IPS-18a (cell line): ENCODE measurements around the gene NFIB.

Source experiments
- H3K27ac ChIP-seq: one replicate; pipeline ENCODE4 v1.5.1; 2013; ENCODE audit warnings: low read length
- H3K27me3 ChIP-seq: one replicate; pipeline ENCODE4 v1.6.1; 2013; ENCODE audit warnings: mild to moderate bottlenecking, low read length; ENCODE audit not compliant: control insufficient read depth, insufficient read depth
- H3K36me3 ChIP-seq: one replicate; pipeline ENCODE4 v1.6.1; 2013; ENCODE audit warnings: low read depth, low read length; ENCODE audit not compliant: control insufficient read depth
- H3K4me1 ChIP-seq: one replicate; pipeline ENCODE4 v1.6.1; 2013; ENCODE audit warnings: low read depth, low read length; ENCODE audit not compliant: control insufficient read depth
- H3K4me3 ChIP-seq: one replicate; pipeline ENCODE4 v1.5.1; 2013; ENCODE audit warnings: low read length
- H3K9ac ChIP-seq: one replicate; pipeline ENCODE4 v1.6.1; 2013; ENCODE audit warnings: mild to moderate bottlenecking, low read length, moderate library complexity
- H3K9me3 ChIP-seq: one replicate; pipeline ENCODE4 v1.6.1; 2013; ENCODE audit warnings: low read depth, low read length; ENCODE audit not compliant: control insufficient read depth

Gene NFIB

DNA sequence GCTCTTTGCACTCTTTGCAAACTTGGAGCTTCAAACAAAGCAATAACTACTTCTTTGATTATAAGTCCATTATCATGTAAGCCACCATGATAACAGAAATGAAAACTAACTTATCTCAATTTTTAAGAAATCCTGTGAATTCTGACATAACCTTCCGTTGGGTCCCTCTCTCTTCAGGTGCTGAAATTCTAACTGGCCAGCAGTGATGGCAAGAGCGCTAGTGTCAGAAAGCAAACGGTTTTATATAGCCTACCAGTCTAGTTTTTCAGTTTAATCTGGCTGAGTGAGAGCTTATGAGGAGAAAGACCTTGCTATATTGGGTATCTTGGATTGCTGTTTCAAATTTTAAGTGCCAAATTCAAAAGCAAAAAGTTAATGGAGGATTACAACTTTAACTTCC is 13.4 kb downstream of the NFIB start:
- Histone ChIP-seq H3K4me1 (no peaks in the 10 kb centered on the region), H3K36me3 (no peaks in the 10 kb centered on the region), H3K27me3 (no peaks in the 10 kb centered on the region), H3K9me3 (no peaks in the 10 kb centered on the region), H3K4me3 (no peak overlapping the region), H3K9ac (no peak overlapping the region), H3K27ac (no peak overlapping the region)

DNA sequence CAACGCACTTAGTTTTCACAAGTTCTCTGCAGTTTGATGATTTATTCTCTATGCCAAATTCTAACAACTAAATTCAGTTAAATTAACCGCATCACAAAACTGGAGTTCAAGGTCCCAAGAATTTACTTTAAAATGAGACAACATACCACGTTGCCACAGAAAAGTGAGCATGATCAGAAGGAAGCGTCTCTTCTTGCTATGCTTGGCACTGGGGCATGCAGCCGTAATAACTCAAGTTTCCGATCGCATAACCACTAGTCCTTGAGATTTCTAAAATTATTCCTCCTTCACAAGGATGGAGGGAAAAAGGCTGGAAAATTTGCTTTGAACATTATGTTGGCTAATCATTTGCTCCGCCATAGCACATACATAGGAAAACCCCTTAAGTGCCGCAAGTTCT is 13.9 kb downstream of the NFIB start:
- no peaks in the 10 kb centered on the region for H3K4me1 ChIP-seq
- H3K27ac ChIP-seq, result no peak overlapping the region
- no peak overlapping the region for H3K4me3 ChIP-seq
- no peaks in the 10 kb centered on the region for H3K9me3 ChIP-seq
- H3K27me3 ChIP-seq, result no peaks in the 10 kb centered on the region
- H3K9ac ChIP-seq, result no peak overlapping the region
- H3K36me3 ChIP-seq, result no peaks in the 10 kb centered on the region

DNA sequence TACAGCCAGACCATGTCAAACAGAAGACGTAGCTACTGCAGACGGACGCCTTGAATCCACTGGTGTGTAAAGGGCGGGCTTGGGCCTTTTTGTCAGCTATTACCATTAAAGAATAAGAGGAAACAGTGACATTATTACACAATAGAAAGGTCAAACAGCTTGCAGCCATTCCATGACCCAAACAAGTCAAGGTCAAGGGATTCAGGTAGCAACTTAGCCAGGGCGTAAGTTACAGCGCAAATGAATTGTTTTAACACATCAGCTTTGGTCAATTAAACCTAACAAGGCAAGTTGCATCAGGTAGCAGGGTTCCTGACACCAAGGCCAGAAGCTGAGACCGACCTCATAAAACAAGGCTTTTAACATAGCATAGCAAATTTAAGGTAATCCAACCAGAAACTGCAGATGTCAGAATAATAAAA is 15.3 kb downstream of the NFIB start:
- Histone ChIP-seq H3K4me1 (no peaks in the 10 kb centered on the region), H3K4me3 (no peak overlapping the region), H3K9me3 (no peaks in the 10 kb centered on the region), H3K36me3 (no peaks in the 10 kb centered on the region), H3K27ac (no peak overlapping the region), H3K27me3 (no peaks in the 10 kb centered on the region), H3K9ac (no peak overlapping the region)

DNA sequence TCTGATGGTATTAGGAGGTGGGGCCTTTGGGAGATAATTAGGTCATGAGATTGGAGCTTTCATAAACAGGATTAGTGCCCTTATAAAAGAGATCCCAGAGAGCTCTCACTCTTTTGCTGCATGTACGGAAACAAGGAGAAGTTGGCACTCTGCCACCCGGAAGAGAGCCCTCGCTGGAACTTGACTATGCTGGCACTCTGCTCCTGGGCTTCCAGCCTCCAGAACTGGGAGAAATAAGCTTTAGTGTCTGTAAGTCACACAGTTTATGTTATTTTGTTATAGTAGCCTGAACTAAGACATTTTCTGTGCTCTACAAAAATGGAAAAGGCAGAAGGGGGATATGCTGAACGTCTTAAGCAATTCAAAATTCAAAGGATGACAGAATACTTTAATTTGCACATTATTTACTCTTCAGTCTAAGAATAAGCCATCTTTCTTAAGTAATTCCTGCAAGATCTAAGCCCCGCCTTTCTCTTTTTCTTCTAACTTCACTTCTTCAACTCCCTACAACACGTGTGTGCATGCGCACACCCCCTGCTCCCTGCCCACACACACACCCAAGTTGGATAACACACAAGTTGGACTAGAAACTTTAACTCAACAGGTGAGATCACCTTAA is 17.3 kb downstream of the NFIB start:
- H3K27me3 ChIP-seq, result no peaks in the 10 kb centered on the region
- H3K4me3 ChIP-seq, result no peak overlapping the region
- no peaks in the 10 kb centered on the region for H3K4me1 ChIP-seq
- H3K9me3 ChIP-seq, result no peaks in the 10 kb centered on the region
- H3K36me3 ChIP-seq, result no peaks in the 10 kb centered on the region
- no peak overlapping the region for H3K27ac ChIP-seq
- H3K9ac ChIP-seq, result no peak overlapping the region

DNA sequence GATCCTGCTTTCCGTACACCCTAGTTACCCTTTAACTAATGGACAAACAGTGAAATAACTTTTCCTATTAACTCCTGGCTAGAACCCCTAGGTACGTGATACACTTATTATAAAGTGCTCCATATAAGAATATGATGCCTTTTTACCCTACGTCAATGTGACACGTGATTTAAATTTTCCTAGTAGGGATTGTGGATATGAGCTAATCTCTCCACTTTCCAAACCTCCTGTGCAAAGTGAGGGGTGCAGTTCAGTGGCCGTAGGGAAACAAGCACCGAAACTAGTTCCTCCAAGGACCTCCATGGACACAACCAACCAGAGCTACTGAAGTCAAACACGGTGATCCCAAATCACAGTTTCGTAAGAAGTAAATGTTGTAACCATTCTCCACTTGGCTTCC is 19.3 kb downstream of the NFIB start:
- no peaks in the 10 kb centered on the region for H3K9me3 ChIP-seq
- H3K4me1 ChIP-seq, result no peaks in the 10 kb centered on the region
- no peak overlapping the region for H3K27ac ChIP-seq
- H3K9ac ChIP-seq, result no peak overlapping the region
- no peaks in the 10 kb centered on the region for H3K36me3 ChIP-seq
- H3K4me3 ChIP-seq, result no peak overlapping the region
- no peaks in the 10 kb centered on the region for H3K27me3 ChIP-seq

DNA sequence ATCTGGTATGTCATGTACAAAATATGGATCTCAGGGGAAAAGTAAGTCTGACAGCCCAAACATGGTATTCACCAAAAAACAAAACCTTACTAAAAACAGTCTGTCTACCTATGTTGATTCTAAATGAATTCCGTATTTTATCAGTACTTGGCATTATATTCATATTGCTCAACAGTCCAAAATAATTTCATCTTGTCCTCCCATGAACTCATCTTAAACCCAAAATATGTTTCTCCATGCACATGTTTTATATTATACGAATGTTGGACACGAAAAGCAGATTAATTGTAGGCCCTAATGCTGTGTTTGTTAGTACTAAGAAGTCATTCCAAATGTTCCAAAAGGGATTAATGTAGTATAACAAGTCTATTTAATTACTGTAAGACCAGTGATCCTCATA is 20.1 kb downstream of the NFIB start:
- H3K27ac ChIP-seq, result no peak overlapping the region
- no peaks in the 10 kb centered on the region for H3K9me3 ChIP-seq
- no peak overlapping the region for H3K9ac ChIP-seq
- no peak overlapping the region for H3K4me3 ChIP-seq
- H3K36me3 ChIP-seq, result no peaks in the 10 kb centered on the region
- H3K27me3 ChIP-seq, result no peaks in the 10 kb centered on the region
- no peaks in the 10 kb centered on the region for H3K4me1 ChIP-seq

DNA sequence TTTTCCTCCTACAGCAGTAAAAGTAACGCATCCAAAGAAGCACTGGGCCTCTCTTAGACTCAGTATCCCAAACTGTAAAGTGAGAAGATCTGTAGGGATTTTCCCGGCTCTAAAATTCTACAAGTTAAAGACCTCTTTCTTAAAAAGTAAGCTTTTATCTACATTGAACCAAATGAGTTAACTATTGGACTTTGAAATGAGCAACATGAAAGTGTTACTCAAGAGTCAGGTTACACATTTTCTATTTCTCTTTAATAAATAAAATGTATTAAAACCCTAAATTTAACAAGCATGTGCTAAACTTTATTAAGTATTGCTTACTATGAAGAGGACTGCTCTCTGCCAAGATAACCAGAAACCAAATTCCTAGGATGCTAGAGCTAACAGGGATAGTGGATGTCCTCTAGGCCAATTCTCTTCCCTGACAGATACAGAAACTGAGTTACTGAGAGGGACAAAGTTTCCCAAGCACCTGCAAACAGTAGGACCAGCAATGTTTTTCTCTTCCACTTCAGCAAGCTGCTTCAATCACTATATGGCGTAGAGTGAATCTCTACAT is 21.7 kb downstream of the NFIB start:
- Histone ChIP-seq H3K4me3 (no peak overlapping the region), H3K4me1 (no peaks in the 10 kb centered on the region), H3K9ac (no peak overlapping the region), H3K9me3 (no peaks in the 10 kb centered on the region), H3K36me3 (no peaks in the 10 kb centered on the region), H3K27ac (no peak overlapping the region), H3K27me3 (no peaks in the 10 kb centered on the region)

DNA sequence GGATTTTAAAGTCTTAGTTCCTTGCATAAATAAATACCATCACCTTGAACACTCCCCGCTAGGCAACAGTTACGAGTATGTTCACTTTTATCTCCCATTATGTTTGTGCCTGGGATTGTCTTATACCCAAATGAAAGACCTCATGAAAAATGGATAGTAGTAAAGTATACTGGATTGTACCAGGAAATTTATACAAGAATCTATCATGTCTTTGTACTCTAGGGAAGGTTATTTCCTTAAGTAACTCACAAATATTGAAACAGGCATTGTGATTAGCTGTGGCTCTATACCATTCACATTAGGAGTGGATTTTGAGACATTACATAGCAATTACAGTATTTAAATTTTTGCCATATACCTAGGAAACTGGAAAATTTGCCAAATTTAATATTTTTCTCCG is 24.0 kb downstream of the NFIB start:
- no peak overlapping the region for H3K4me3 ChIP-seq
- H3K27ac ChIP-seq, result no peak overlapping the region
- H3K4me1 ChIP-seq, result no peaks in the 10 kb centered on the region
- H3K36me3 ChIP-seq, result no peaks in the 10 kb centered on the region
- no peaks in the 10 kb centered on the region for H3K9me3 ChIP-seq
- no peaks in the 10 kb centered on the region for H3K27me3 ChIP-seq
- H3K9ac ChIP-seq, result no peak overlapping the region

DNA sequence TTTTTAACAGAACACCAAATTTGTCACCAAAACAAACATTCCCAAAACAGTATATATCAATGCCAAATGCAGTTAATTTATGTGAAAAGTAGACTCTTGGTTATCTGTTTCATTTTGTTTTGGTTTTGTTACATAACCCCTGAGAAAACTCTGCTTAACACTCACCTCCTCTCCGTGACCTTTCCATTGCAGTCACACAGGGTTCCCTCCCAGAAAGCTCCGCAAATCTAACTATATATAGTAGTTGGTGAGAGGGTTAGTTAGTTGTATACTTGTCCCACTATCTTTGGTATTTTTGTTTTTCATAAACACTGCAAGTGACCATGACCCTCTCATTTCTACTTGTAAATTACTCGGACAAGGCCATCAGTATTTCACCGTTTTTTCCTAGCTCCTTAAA is 25.5 kb downstream of the NFIB start:
- no peaks in the 10 kb centered on the region for H3K36me3 ChIP-seq
- H3K27ac ChIP-seq, result no peak overlapping the region
- no peak overlapping the region for H3K9ac ChIP-seq
- H3K9me3 ChIP-seq, result no peaks in the 10 kb centered on the region
- no peaks in the 10 kb centered on the region for H3K27me3 ChIP-seq
- H3K4me1 ChIP-seq, result no peaks in the 10 kb centered on the region
- H3K4me3 ChIP-seq, result no peak overlapping the region

DNA sequence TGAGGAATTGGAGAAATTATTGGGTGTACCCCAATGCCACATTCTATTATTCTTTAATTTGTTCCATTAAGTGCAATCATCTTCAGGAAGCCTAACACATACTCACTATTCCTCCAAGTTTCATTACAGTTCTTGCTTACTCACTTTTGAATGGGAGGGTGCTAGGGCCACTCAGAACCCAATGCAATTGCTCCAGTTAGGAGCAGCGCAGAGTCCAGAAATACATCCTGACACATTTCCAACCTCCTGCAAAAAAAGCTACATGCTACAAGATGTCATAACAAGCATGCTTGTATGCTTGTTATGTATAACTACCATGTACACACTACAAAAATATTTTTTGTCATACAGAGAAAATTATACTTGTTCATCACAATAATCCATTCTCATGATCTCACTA is 27.8 kb downstream of the NFIB start:
- Histone ChIP-seq H3K9me3 (no peaks in the 10 kb centered on the region), H3K4me3 (no peak overlapping the region), H3K9ac (no peak overlapping the region), H3K36me3 (no peaks in the 10 kb centered on the region), H3K27ac (no peak overlapping the region), H3K4me1 (no peaks in the 10 kb centered on the region), H3K27me3 (no peaks in the 10 kb centered on the region)

DNA sequence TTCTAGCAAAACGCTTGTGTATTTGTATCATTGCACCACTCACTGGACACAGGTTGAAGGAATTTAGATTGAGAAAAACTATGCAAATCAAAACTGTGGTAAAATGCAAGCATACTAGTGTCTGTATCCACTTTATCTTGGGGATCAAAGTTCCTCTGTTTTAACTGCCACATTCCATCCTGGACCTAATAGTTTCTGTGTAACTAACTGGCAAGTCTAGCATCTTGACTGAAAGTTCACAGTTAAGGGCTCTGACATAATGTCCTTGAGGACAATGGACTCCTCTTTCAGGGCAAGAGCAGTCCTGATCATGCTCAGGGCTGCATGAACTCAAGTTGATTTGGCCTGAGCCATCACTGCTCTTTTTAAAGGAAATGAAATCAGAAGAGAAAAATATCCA is 30.7 kb downstream of the NFIB start:
- H3K9me3 ChIP-seq, result no peaks in the 10 kb centered on the region
- H3K4me1 ChIP-seq, result no peaks in the 10 kb centered on the region
- H3K9ac ChIP-seq, result no peak overlapping the region
- no peaks in the 10 kb centered on the region for H3K27me3 ChIP-seq
- H3K36me3 ChIP-seq, result no peaks in the 10 kb centered on the region
- no peak overlapping the region for H3K27ac ChIP-seq
- H3K4me3 ChIP-seq, result no peak overlapping the region

DNA sequence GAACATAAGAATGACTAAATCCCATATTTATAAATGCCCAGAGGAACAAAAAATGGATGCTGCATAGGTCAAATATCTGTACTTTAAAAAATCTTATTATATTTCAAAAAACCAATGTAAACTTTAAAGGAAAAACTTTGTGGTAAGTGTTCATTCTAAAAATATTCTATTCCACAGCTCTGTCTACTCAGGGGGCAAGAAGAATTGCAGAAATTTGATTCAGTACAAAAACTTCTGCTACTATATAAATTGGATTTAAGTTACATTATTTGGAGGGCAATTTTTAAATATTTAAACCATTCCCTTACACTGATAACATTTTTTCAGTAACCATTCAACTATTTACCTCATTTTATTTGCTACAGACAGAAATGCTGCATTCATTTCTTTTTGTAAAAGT is 32.1 kb downstream of the NFIB start:
- Histone ChIP-seq H3K36me3 (no peaks in the 10 kb centered on the region), H3K9me3 (no peaks in the 10 kb centered on the region), H3K27ac (no peak overlapping the region), H3K4me3 (no peak overlapping the region), H3K9ac (no peak overlapping the region), H3K27me3 (no peaks in the 10 kb centered on the region), H3K4me1 (peaks cover 2% of the 10 kb centered on the region)
